ENCODE results near the gene SLC30A9. TPM values are rescaled to one million over a fixed set of nuclear protein-coding genes. Genes with fewer than 3 reads are reported as not detected.
A peak's percentile ranks its signal among the peaks of the same experiment; 100 is the strongest.

The SLC30A9 gene
- total and polyA plus RNA-seq, 10 of the 15 experiments (the other 5 are each of a cell fraction or from before 2014, with no cell fraction given) = 12.1 to 75.9 (median 46.6) TPM

DNA sequence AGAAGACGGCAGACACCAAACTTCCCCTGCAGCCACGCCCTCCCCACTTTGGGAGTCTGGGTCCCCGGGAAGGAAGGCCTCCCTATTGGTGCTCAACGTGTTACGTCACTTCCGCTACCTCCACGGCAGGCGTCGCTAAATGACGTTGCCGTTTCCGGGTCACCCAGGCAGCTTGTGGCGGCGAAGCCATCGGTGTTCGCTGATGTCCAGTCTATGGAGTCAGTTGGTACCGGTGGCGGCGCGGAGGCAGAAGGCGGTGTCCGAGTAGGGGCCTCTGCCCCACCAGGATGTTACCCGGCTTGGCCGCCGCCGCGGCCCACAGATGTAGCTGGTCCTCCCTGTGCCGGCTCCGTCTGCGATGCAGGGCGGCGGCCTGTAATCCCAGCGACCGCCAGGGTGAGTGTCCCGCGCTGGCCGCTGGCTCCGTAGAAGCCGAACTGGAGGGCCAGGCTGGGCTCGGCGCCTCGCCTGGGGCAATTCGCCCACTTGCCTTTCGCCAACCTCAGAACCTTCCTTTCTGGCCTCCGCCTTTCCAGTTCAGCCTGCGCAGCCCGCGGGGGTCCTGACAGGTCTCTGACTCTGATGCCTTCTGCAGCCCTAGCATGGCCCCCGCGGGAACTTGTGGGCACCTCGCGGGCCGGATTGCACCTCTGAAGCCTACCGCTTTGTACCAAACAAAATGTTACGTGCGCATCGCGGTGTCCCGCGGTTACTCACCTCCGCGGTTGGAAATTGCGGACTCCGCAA is at the start of gene SLC30A9 (continued):
- no peak for TF ChIP-seq CEBPB (IDR thresholded peaks at IDR 0.05; ENCODE audit: borderline replicate concordance in 1 of 2, low read depth in 2 of 2, low read length in 2 of 2)
- TF ChIP-seq EP300 (IDR thresholded peaks at IDR 0.05; ENCODE audit: borderline replicate concordance in 1 of 2, control insufficient read depth in 1 of 2, low read depth in 2 of 2, low read length in 2 of 2) = 0 out of 4 replicates have a peak, but pooled peaks of 1 of the 2 experiments have one; percentile 45
- TF ChIP-seq JUND (IDR thresholded peaks at IDR 0.05; ENCODE audit: low read depth, low read length) = 0 out of 2 replicates have a peak, but pooled peaks have one; percentile 21
- peak; percentile 74; the same call in 1 of the 2 replicates for TF ChIP-seq HDGF (IDR thresholded peaks at IDR 0.05)
- peak; percentile 77; the same call in 1 of the 2 replicates for TF ChIP-seq TAF1 (IDR thresholded peaks at IDR 0.05; ENCODE audit: borderline replicate concordance, low read depth, low read length)
- peak; percentile 92 for TF ChIP-seq NBN (IDR thresholded peaks at IDR 0.05)
- TF ChIP-seq RAD51 (IDR thresholded peaks at IDR 0.05) = no peak
- TF ChIP-seq, protein P1, sequence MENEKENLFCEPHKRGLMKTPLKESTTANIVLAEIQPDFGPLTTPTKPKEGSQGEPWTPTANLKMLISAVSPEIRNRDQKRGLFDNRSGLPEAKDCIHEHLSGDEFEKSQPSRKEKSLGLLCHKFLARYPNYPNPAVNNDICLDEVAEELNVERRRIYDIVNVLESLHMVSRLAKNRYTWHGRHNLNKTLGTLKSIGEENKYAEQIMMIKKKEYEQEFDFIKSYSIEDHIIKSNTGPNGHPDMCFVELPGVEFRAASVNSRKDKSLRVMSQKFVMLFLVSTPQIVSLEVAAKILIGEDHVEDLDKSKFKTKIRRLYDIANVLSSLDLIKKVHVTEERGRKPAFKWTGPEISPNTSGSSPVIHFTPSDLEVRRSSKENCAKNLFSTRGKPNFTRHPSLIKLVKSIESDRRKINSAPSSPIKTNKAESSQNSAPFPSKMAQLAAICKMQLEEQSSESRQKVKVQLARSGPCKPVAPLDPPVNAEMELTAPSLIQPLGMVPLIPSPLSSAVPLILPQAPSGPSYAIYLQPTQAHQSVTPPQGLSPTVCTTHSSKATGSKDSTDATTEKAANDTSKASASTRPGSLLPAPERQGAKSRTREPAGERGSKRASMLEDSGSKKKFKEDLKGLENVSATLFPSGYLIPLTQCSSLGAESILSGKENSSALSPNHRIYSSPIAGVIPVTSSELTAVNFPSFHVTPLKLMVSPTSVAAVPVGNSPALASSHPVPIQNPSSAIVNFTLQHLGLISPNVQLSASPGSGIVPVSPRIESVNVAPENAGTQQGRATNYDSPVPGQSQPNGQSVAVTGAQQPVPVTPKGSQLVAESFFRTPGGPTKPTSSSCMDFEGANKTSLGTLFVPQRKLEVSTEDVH (IDR thresholded peaks at IDR 0.05; ENCODE audit: low read depth, partially characterized antibody) = peak; percentile 64
- no peak for TF ChIP-seq CHD4 (IDR thresholded peaks at IDR 0.05)

- H3K36me3 ChIP-seq (ENCODE audit: control insufficient read depth in 2 of 2, insufficient read depth in 2 of 2, low read length in 1 of 2) = peaks cover 0 to 20% of the 10 kb centered on the region in 2 experiments; a peak in 3 of 4 replicates
- RAD21 ChIA-PET (ENCODE audit: unreplicated experiment) = no interaction called here
- TF ChIP-seq RFX5 (IDR thresholded peaks at IDR 0.05; ENCODE audit: low read depth, low read length) (no peak), ATF7 (IDR thresholded peaks at IDR 0.05; ENCODE audit: low read depth) (no peak), CHD4 (IDR thresholded peaks at IDR 0.05) (no peak), WRNIP1 (IDR thresholded peaks at IDR 0.05; ENCODE audit: borderline replicate concordance, low read depth, low read length) (no peak), BCL11A (IDR thresholded peaks at IDR 0.05; ENCODE audit: low read depth, low read length) (no peak), RCOR1 (conservative IDR thresholded peaks at IDR 0.05; ENCODE audit: low read depth, low read length) (no peak), EZH2 (IDR thresholded peaks at IDR 0.05; ENCODE audit: borderline replicate concordance, control insufficient read depth, low read depth, low read length) (no peak), CEBPB (IDR thresholded peaks at IDR 0.05; ENCODE audit: borderline replicate concordance in 1 of 2, low read depth in 2 of 2, low read length in 2 of 2) (no peak), IKZF2 (IDR thresholded peaks at IDR 0.05) (no peak), SPI1 (IDR thresholded peaks at IDR 0.05; ENCODE audit: borderline replicate concordance, insufficient read depth, low read depth, low read length) (no peak)
- H3K9ac ChIP-seq (ENCODE audit: control insufficient read depth, insufficient read depth, low read length) = no peak overlapping the region
- peaks cover 3% of the 10 kb centered on the region; the same call in 1 of the 2 replicates for H3K4me1 ChIP-seq (ENCODE audit: control insufficient read depth, insufficient read depth, low read length)
- POLR2A ChIA-PET = no interaction called here
- no peak overlapping the region for H3K27ac ChIP-seq (ENCODE audit: control insufficient read depth, insufficient read depth)
- DNase-seq (ENCODE audit: low read depth, low spot score) = no peak
- FAIRE-seq = no peak
- no TSS peak for BruUV-seq (replicated peaks)
- H3K4me2 ChIP-seq (ENCODE audit: control insufficient read depth, insufficient read depth) = no peak overlapping the region
- no peaks in the 10 kb centered on the region for H3K27me3 ChIP-seq (replicated peaks in 1 of 2; ENCODE audit: control insufficient read depth in 2 of 2, insufficient read depth in 2 of 2, low read length in 1 of 2)
- H3K9me3 ChIP-seq (replicated peaks; ENCODE audit: control insufficient read depth, insufficient read depth, low read length) = no peaks in the 10 kb centered on the region
- H3K4me3 ChIP-seq = no peak overlapping the region
- no peak overlapping the region for H2AFZ ChIP-seq (ENCODE audit: control insufficient read depth, low read depth, low read length)
- no peak for ATAC-seq
- intact Hi-C loops (cut with micrococcal nuclease; ENCODE audit: unreplicated experiment) (no loop called here), in situ Hi-C loops (cut with MboI) (no loop called here)
- H3K79me2 ChIP-seq (ENCODE audit: control insufficient read depth, insufficient read depth, low read length) = peaks cover 37% of the 10 kb centered on the region
- H4K20me1 ChIP-seq (ENCODE audit: control insufficient read depth, insufficient read depth) = no peaks in the 10 kb centered on the region
- SMC1A ChIA-PET (ENCODE audit: uncharacterized antibody, unreplicated experiment) = no interaction called here
- CTCF ChIA-PET = interaction anchor here (1.3 kb wide), 1 partner anchor 8 kb away, joined by 3 read pairs; no protein-coding TSS in a partner anchor
Observed at GRCh38 chr4:41940834-41941233, 49.5 kb upstream of the SLC30A9 start.
